GM12878 (cell line): ENCODE results near the gene ZNF423. TPM values are rescaled to one million over a fixed set of nuclear protein-coding genes. Genes with fewer than 3 reads are reported as not detected.

Source experiments
- ATAC-seq: fragments of 200-7000 bp; cut with Tn5 transposase; 3 replicates; pipeline ENCODE4 v1.9.1; 2020; ENCODE audit warnings: mild to moderate bottlenecking, moderate library complexity
- BruUV-seq: library from RNA; stranded (reverse); fragments of 400-500 nt; replicated peaks from 2 replicates; lab custom pipeline; 2021; lab: Mats Ljungman, UMichigan
- CTCF ChIA-PET: fragments of 300-600 bp; sonication (Branson Sonifier 250); formaldehyde crosslinking; extraction: SDS; loops from one replicate; lab custom pipeline; 2021; ENCODE audit warnings: inconsistent platforms; lab: Yijun Ruan, JAX
- POLR2A ChIA-PET: fragments of 350-600 bp; formaldehyde crosslinking; extraction: SDS; loops from one replicate; lab custom pipeline; 2021; ENCODE audit warnings: inconsistent platforms; lab: Charles Lee
- RAD21 ChIA-PET: fragments of 300-600 bp; sonication (Branson Sonifier 250); formaldehyde crosslinking; loops from one replicate; lab custom pipeline; 2023; ENCODE audit warnings: antibody characterized with exemption; ENCODE audit not compliant: unreplicated experiment; lab: Charles Lee
- SMC1A ChIA-PET: fragments of 300-600 bp; sonication (Branson Sonifier 250); formaldehyde crosslinking; loops from one replicate; lab custom pipeline; 2023; ENCODE audit not compliant: unreplicated experiment, uncharacterized antibody; lab: Charles Lee
- DNase-seq: peaks from one replicate; pipeline ENCODE4 v3.0.0-alpha.2; 2011; ENCODE audit warnings: low read depth, low spot score
- FAIRE-seq: peaks from 3 replicates; lab custom pipeline; 2011; peaks lifted over from hg19 to GRCh38; lab: Jason Lieb, UNC
- H2AFZ ChIP-seq: 2 replicates; pipeline ENCODE4 v1.6.0; 2011; ENCODE audit warnings: low read depth, low read length, control low read depth; ENCODE audit not compliant: control insufficient read depth
- H3K27ac ChIP-seq: 2 replicates; pipeline ENCODE4 v1.5.1; 2011; ENCODE audit warnings: control low read depth; ENCODE audit not compliant: control insufficient read depth, insufficient read depth
- H3K27me3 ChIP-seq, 2 experiments: replicated peaks in 1 of 2; 2 replicates each; pipeline versions ENCODE4 v1.6.0 to v1.6.1; 2011; ENCODE audit warnings: low read length in 1 of 2; ENCODE audit not compliant: control insufficient read depth in 2 of 2, insufficient read depth in 2 of 2
- H3K36me3 ChIP-seq, 2 experiments: 2 replicates each; pipeline ENCODE4 v1.5.1; 2011; ENCODE audit warnings: low read length in 1 of 2; ENCODE audit not compliant: control insufficient read depth in 2 of 2, insufficient read depth in 2 of 2
- H3K4me1 ChIP-seq: 2 replicates; pipeline ENCODE4 v1.6.1; 2011; ENCODE audit warnings: mild to moderate bottlenecking, low read length, moderate library complexity, mixed read lengths; ENCODE audit not compliant: control insufficient read depth, insufficient read depth
- H3K4me2 ChIP-seq: 2 replicates; pipeline ENCODE4 v1.6.0; 2011; ENCODE audit warnings: control low read depth; ENCODE audit not compliant: control insufficient read depth, insufficient read depth
- H3K4me3 ChIP-seq: fragments of 200-600 bp; sonication (generic); 2 replicates; pipeline ENCODE4 v1.5.1; 2016
- H3K79me2 ChIP-seq: 2 replicates; pipeline ENCODE4 v1.6.0; 2011; ENCODE audit warnings: low read length; ENCODE audit not compliant: control insufficient read depth, insufficient read depth
- H3K9ac ChIP-seq: 2 replicates; pipeline ENCODE4 v1.8.0; 2011; ENCODE audit warnings: low read length, control low read depth, mixed read lengths; ENCODE audit not compliant: control insufficient read depth, insufficient read depth
- H3K9me3 ChIP-seq: replicated peaks from 3 replicates; pipeline ENCODE4 v1.5.1; 2011; ENCODE audit warnings: mild to moderate bottlenecking, low read length; ENCODE audit not compliant: control insufficient read depth, insufficient read depth
- H4K20me1 ChIP-seq: 2 replicates; pipeline ENCODE4 v1.6.0; 2011; ENCODE audit not compliant: control insufficient read depth, insufficient read depth
- BMI1 ChIP-seq: fragments of 450-650 bp; IDR thresholded peaks from 2 replicates; pipeline ENCODE4 v1.6.1; 2016; ENCODE audit warnings: mild to moderate bottlenecking, moderate library complexity, borderline replicate concordance
- CBX5 ChIP-seq: sonication (generic); IDR thresholded peaks from 2 replicates; pipeline ENCODE4 v1.6.1; 2016; ENCODE audit warnings: low read depth, moderate library complexity, mild to moderate bottlenecking, inconsistent platforms
- IRF4 ChIP-seq: IDR thresholded peaks from 2 replicates; pipeline ENCODE4 v1.6.1; 2011; ENCODE audit warnings: low read depth, low read length
- MLLT1 ChIP-seq: fragments of 450-650 bp; IDR thresholded peaks from 2 replicates; pipeline ENCODE4 v1.6.1; 2016; ENCODE audit warnings: mild to moderate bottlenecking
- MXI1 ChIP-seq: fragments of 150-350 bp; IDR thresholded peaks from 2 replicates; pipeline ENCODE4 v1.6.1; 2011; ENCODE audit warnings: low read depth, mild to moderate bottlenecking, inconsistent platforms, low read length, improper control_type of control experiment
- NRF1 ChIP-seq: conservative IDR thresholded peaks from 2 replicates; pipeline ENCODE4 v1.6.1; 2011; ENCODE audit warnings: mild to moderate bottlenecking, low read depth, low read length, improper control_type of control experiment
- POLR2A ChIP-seq: IDR thresholded peaks from 2 replicates; pipeline ENCODE4 v1.6.1; 2011; ENCODE audit warnings: low read depth, mild to moderate bottlenecking, low read length
- RAD21 ChIP-seq: IDR thresholded peaks from 2 replicates; pipeline ENCODE4 v1.6.1; 2011; ENCODE audit warnings: mild to moderate bottlenecking, low read depth, low read length, moderate library complexity; ENCODE audit not compliant: insufficient read depth
- RCOR1 ChIP-seq: conservative IDR thresholded peaks from 2 replicates; pipeline ENCODE4 v1.6.1; 2012; ENCODE audit warnings: low read depth, low read length, improper control_type of control experiment
- REST ChIP-seq: IDR thresholded peaks from 2 replicates; pipeline ENCODE4 v1.6.1; 2012; ENCODE audit warnings: mild to moderate bottlenecking, low read depth, low read length
- SP1 ChIP-seq: IDR thresholded peaks from one replicate; pipeline ENCODE4 v1.6.1; 2011; ENCODE audit warnings: low read depth, low read length
- ZZZ3 ChIP-seq: IDR thresholded peaks from 2 replicates; pipeline ENCODE4 v1.6.1; 2011; ENCODE audit warnings: low read depth; ENCODE audit not compliant: control insufficient read depth, insufficient read length
- WGBS: methylation state at CpG from one replicate; pipeline ENCODE4 v1.1.6; 2016; ENCODE audit warnings: low lambda C conversion rate; ENCODE audit not compliant: insufficient replicate concordance, insufficient coverage; ENCODE audit errors: missing lambda C conversion rate; 5-methylcytosine and 5-hydroxymethylcytosine counted together
- in situ Hi-C: fragments of 300-500 bp; cut with MboI; formaldehyde crosslinking; loops from 9 replicates; pipeline ENCODE4 v1.14.3; 2018; ENCODE audit warnings: mixed read lengths
- intact Hi-C: fragments of 100-400 bp; cut with micrococcal nuclease; formaldehyde crosslinking; loops from one replicate; pipeline ENCODE4 v1.14.2; 2022; ENCODE audit not compliant: unreplicated experiment
- polyA plus RNA-seq, 11 experiments: library from polyadenylated mRNA; depleted of rRNA in 4 of 11; unstranded in 6 of 11; stranded (reverse) in 5 of 11; fragments of >200 nt; fragmentation: Nextera tagmentation in 4 of 11; fragmentation: Illumina TruSeq in 1 of 11; extraction: Ambion mirVana in 4 of 11; extraction: Trizol in 1 of 11; gene quantifications; 1 replicate in 1 of 11; 2 replicates in 10 of 11; pipeline versions ENCODE4 v1.2.1 to v1.2.3, GENCODE V29; 2011 to 2016; ENCODE audit warnings: inconsistent platforms in 2 of 11, missing spikeins in 2 of 11, low read depth in 1 of 11
- total RNA-seq, 4 experiments: library from RNA; depleted of rRNA in 3 of 4; stranded (reverse); fragments of >200 nt in 3 of 4; fragmentation: Illumina TruSeq in 1 of 4; extraction: Trizol in 1 of 4; gene quantifications; 2 replicates each; pipeline versions ENCODE4 v1.2.1 to v1.2.3, GENCODE V29; 2013 to 2021

The ZNF423 gene
- total and polyA plus RNA-seq, 10 of the 15 experiments (the other 5 are each of a cell fraction or from before 2014, with no cell fraction given) = 0.03 to 0.64 (median 0.10) TPM

- ATAC-seq (no peak), DNase-seq (no peak), FAIRE-seq (no peak)
- H3K79me2 ChIP-seq = no peaks in the 10 kb centered on the region
- no TSS peak for BruUV-seq
- TF ChIP-seq SP1 (no peak), NRF1 (no peak)
- POLR2A ChIA-PET = no interaction called here
- SMC1A ChIA-PET = no interaction called here
- no peaks in the 10 kb centered on the region for H3K36me3 ChIP-seq
- CTCF ChIA-PET = no interaction called here
- RAD21 ChIA-PET = no interaction called here
- peaks cover 2 to 8% of the 10 kb centered on the region in 2 experiments for H3K27me3 ChIP-seq
- H3K9ac ChIP-seq = no peak overlapping the region
- in situ Hi-C loops (no loop called here), intact Hi-C loops (no loop called here)
- H3K4me3 ChIP-seq = no peak overlapping the region
- 51% methylated on average over 10 of the region's 10 CpGs for WGBS
- no peak overlapping the region for H3K27ac ChIP-seq
- no peak overlapping the region for H3K4me2 ChIP-seq
- H3K9me3 ChIP-seq = no peaks in the 10 kb centered on the region; the same call in 2 of the 3 replicates
- H3K4me1 ChIP-seq = no peaks in the 10 kb centered on the region
- H2AFZ ChIP-seq = no peak overlapping the region
- no peaks in the 10 kb centered on the region for H4K20me1 ChIP-seq
Observed at GRCh38 chr16:49684696-49685095, 171.2 kb downstream of the ZNF423 start.

- peaks cover 0 to 5% of the 10 kb centered on the region in 2 experiments for H3K27me3 ChIP-seq
- RAD21 ChIA-PET = no interaction called here
- TF ChIP-seq CBX5 = no peak
- TF ChIP-seq RAD21 = no peak
- no peak for TF ChIP-seq REST
- no peak for TF ChIP-seq BMI1
- TF ChIP-seq RCOR1 = no peak
- no peak for TF ChIP-seq MLLT1
- no peak for TF ChIP-seq IRF4
- no peak for TF ChIP-seq ZZZ3
- no peak for TF ChIP-seq POLR2A
- no peak for TF ChIP-seq MXI1
Observed at GRCh38 chr16:49682577-49683165, 173.2 kb downstream of the ZNF423 start.

More at GRCh38 chr16:49682577-49683165, 173.2 kb downstream of the ZNF423 start:
- Histone ChIP-seq H3K9me3 (no peaks in the 10 kb centered on the region; the same call in 2 of the 3 replicates), H3K9ac (no peak overlapping the region), H3K79me2 (no peaks in the 10 kb centered on the region), H3K4me3 (no peak overlapping the region), H3K36me3 (no peaks in the 10 kb centered on the region), H3K4me1 (no peaks in the 10 kb centered on the region), H4K20me1 (no peaks in the 10 kb centered on the region), H2AFZ (no peak overlapping the region), H3K27ac (no peak overlapping the region), H3K4me2 (no peak overlapping the region)
- 56% methylated on average over 16 of the region's 16 CpGs for WGBS
- DNase-seq (no peak), FAIRE-seq (no peak), ATAC-seq (no peak)
- intact Hi-C loops (no loop called here), in situ Hi-C loops (no loop called here)
- ChIA-PET SMC1A (no interaction called here), CTCF (no interaction called here), POLR2A (no interaction called here)
- BruUV-seq = no TSS peak
